GM19099 (cell line): ENCODE data around the gene DISC1.

Source experiments
- POLR2A ChIP-seq: IDR thresholded peaks from 3 replicates; pipeline ENCODE4 v1.6.1; 2011; ENCODE audit warnings: low read depth; ENCODE audit not compliant: insufficient read length; ENCODE audit errors: extremely low read depth

The DISC1 gene

GRCh38 chr1:231733063-231733462 lies 106.5 kb downstream of the DISC1 start:
- TF ChIP-seq POLR2A, result no peak

DNA sequence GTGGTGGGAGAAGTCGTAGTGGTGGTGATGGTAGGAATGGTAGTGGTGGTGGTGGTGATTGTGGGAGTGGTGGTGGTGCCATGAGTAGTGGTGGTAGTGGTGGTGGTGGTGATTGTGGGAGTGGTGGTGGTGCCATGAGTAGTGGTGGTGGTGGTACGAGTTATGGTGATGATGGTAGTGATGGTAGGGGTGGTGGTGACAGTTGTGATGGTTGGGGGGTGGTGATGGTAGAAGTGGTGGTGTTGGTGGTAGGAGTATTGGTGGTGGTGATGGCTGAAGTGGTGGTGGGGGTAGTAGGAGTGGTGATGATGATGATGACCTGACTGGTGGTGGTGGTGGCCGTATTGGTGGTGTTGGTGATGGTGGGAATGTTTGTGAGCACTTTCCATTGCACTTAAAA lies 107.1 kb downstream of the DISC1 start:
- no peak for TF ChIP-seq POLR2A

GRCh38 chr1:231734417-231734816 lies 107.8 kb downstream of the DISC1 start:
- TF ChIP-seq POLR2A, result no peak

DNA sequence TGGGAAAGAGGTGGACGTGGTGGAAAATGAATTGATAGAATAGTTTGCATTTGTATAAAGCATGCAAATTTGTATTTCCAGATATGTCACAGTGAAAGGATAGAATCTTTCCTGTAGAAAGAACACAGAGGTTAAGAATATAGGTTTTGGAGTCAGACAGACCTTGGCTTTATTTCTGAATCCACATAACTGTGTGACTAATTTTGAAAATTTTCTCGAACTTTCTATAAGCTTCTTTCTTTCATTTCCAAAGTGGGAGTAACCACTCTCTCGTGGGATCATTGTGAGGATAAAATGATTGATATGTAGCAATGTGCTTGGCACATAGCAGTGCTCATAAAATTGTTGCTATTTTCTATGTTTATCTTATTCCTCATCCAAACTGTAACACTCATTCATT lies 108.8 kb downstream of the DISC1 start:
- no peak for TF ChIP-seq POLR2A

DNA sequence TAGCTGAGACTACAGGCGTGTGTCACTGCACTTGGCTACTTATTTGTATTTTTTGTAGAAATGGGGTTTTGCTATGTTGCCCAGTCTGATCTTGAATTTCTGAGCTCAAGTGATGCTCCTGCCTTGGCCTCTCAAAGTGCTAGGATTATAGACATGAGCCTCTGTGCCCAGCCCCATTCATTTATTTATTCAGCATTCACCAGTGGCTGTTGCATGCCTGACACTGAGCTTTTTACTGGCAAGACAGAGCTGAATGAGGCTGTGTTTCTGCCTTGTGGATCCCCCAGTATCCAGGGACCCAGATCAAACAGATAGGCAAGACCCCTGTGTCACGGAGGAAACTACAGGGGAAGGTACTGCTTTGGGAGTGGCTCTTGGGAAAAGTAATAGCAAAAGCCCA lies 109.4 kb downstream of the DISC1 start:
- no peak for TF ChIP-seq POLR2A

DNA sequence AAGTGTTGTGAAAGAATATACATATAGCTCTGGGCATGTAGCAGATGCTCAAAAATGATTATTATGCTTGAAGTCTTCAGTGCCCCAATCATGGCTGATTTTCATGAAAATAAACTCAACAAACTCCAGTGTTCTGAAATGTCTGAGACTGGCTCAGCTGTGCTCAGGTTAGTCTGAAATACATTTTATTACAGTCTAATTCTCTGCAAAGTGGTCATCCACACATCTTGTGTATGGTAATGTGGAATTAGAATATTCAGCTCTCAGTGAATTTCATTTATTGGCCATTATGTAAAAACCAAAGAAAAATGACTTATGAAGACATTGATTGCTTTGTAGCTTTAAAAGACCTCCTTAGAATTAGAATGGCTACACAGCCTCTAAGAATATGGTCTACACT lies 109.9 kb downstream of the DISC1 start:
- no peak for TF ChIP-seq POLR2A

DNA sequence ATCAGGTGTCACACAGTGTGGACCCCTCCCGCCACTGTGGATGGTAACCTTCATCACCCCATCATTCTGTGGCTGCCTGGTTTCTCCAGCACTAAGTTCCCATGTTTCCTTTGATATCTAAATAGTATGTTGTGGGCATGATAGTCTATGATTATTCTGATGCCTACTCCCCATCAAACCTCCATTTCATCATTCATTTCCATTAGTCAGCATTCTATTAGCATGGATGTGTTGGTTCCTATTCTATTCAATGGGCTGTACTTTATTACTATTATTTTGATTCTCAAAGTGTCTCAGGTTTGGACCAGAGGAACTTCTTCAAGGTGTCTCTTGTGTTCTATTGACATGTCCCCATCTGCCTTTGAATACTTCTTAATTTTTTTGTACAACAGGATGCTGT lies 112.0 kb downstream of the DISC1 start:
- TF ChIP-seq POLR2A, result no peak

DNA sequence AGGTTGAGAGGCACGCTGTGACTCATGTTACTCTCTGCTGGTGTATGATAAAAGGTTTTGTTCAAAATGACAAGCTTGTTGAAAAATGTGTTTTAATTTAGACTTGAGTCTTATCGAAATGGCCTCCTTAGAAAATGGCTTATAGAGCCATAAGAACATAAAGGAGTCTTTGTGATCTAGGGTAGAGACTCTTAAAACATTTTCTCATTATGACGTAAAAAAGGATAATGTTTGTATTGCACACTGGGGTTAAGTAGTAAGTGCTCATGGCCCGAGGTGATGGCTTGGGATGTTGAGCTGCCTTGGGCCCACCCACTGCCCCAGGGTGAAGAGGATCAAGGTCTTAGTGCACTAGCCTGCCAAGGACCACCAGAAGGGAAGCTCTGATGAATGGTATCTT lies 117.4 kb downstream of the DISC1 start:
- TF ChIP-seq POLR2A, result no peak

DNA sequence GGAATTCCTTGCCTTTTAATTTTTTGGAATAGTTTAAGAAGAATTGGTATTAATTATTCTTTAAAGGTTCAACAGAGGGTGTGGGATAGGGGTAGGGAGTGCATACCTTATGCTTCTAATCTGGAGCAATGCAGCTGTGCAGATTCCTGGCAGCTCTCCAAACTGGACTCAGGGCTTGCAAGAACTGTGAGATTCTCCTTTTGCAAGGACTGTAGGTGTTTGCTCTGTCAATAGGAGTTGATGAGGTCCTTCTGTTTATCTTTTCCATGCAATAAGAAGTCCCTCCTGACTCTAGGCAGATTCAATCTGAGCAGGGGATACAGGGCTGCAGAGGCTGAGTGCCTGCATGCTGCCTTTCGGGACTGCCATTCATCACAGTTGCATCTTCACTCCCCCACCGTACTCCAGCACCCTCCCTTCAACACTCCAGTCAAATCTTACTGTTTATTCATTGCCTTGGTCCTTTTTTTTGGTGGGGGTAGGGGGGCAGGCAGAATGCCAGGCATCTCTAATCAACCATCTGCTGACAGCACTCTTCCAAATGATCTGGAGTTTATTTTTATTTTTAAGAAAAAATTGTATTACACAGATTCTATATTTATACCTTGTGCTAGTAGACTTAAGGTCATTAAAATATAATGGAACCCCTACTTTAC lies 122.3 kb downstream of the DISC1 start:
- TF ChIP-seq POLR2A, result no peak

- TF ChIP-seq POLR2A, result no peak
Observed at GRCh38 chr1:231750296-231750695, 123.7 kb downstream of the DISC1 start.

GRCh38 chr1:231750818-231751362 lies 124.3 kb downstream of the DISC1 start:
- TF ChIP-seq POLR2A, result no peak

DNA sequence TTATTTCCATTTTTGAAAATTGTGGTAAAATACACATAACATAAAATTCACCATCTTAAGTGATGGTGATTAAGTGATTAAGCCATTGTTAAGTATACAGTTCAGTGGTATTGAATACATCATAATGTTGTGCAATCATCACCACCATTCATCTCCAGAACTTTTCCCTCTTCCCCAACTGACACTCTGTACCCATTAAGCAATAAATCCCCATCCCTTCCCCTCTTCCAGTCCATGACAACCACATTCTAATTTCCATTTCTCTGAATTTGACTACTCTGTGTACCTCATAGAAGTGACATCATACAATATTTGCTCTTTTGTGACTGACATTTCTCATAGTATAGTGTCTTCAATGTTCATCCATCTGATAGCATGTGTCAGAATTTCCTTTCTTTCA lies 124.8 kb downstream of the DISC1 start:
- no peak for TF ChIP-seq POLR2A

GRCh38 chr1:231753313-231753712 lies 126.7 kb downstream of the DISC1 start:
- TF ChIP-seq POLR2A, result no peak

DNA sequence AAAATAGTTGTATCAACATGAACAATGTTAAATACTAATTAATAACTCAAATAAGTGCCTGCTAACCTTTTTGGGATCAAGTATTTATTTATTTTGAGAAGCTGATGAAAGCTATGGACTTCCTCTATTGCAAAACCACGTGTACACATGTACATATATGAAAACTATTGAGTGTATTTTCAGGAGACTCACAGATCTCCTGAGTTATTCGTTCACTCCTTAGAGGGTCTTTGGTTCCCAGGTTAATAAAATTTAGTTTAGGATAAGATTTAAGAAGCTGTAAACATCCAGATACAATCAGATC lies 130.5 kb downstream of the DISC1 start:
- no peak for TF ChIP-seq POLR2A

DNA sequence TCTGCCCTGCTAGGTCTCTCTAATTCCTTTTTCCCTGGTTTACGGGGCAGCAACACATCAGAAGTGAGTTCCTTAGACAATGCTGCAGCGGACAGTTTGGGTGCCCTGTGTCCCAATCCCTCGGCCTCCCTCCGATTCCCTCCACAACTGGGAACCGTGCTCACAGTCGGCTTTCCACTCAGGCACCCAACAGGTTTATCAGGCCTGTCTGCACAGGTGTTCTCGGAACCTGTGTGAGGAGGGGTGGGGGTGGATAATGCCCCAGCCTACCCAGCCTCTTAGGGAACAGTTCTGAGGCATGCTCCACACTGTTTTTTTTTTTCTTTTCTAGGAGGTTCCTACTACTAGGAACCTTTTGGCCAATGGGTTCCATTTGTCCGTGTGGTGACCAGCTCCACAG lies 131.2 kb downstream of the DISC1 start:
- TF ChIP-seq POLR2A, result no peak

DNA sequence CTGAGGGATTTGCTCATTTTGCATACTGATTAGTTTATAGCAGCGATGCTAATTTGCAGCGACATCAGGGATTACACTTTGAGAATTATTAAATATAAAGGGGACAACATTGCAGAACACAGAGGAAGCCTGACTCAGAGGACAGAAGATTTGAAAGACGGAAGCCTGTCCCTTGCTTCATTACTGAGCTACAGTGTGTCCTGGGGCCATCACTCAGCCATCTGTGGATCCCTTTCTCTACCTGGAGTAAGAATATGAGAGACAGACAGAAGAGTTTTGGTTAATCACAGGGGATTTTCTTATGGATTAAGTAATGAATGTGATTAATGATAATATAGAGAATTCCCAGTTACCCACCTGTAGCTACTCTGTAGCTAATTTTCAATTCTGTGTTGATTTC lies 134.7 kb downstream of the DISC1 start:
- TF ChIP-seq POLR2A, result no peak

GRCh38 chr1:231761747-231762541 lies 135.4 kb downstream of the DISC1 start:
- no peak for TF ChIP-seq POLR2A

GRCh38 chr1:231763456-231763855 lies 136.9 kb downstream of the DISC1 start:
- TF ChIP-seq POLR2A, result no peak
